Metanephros (tissue), 1 donor: ENCODE data around the gene SLC39A9. TPM values are rescaled to one million over a fixed set of nuclear protein-coding genes. Genes with fewer than 3 reads are reported as not detected.

Experiments used
- total RNA-seq: library from RNA; depleted of rRNA; stranded (reverse); fragments of >200 nt; gene quantifications from one replicate; pipeline ENCODE4 v1.2.3, GENCODE V29; 2014

SLC39A9 gene, protein sequence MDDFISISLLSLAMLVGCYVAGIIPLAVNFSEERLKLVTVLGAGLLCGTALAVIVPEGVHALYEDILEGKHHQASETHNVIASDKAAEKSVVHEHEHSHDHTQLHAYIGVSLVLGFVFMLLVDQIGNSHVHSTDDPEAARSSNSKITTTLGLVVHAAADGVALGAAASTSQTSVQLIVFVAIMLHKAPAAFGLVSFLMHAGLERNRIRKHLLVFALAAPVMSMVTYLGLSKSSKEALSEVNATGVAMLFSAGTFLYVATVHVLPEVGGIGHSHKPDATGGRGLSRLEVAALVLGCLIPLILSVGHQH
- 93.4 TPM for total RNA-seq

DNA sequence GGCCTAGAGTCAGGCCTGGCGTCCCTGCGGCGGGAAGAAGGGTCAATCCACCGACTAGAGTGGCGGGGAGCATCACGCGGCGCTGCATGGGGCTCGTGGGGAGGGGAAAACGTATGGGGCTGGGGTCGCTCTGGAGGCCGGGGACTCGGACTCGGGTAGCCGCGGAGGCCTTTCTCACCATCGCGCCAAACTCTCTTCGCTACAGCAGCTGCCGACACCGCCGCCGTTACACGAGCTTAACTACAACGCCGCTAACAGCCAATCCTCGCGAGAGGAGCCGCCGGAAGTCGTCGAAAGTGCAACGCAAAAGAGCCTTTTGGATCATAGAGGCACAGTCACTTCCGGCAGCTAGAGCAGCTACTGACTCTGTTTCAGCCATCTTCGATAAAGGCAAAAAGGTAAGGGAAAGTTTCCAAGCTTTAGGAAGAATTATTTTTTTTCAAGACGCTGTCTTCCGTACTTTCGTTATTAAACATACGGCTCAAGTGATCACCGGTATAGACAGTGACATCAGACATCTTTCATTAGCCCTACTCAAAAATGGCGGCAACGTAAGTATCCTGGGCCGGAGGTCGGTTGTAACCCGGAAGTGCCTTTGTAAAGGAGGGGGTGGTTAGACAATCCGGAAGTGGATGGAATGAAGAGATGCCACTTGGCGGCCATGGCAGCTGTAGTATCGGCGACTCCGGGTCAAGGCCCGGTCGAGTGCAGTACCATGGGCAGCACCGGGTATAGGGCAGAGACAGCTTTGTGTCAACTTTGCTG lies at the start of gene SLC39A9, which contains the start of gene ERH:
TSS of gene SLC39A9 (plus strand) at position 640 of the 765 bp plus-strand sequence. CDS start 678 bp downstream, outside the sequence.
TSS of gene ERH (minus strand) at position 247 of the 765 bp plus-strand sequence. CDS start at position 181, 66 bp downstream.

DNA sequence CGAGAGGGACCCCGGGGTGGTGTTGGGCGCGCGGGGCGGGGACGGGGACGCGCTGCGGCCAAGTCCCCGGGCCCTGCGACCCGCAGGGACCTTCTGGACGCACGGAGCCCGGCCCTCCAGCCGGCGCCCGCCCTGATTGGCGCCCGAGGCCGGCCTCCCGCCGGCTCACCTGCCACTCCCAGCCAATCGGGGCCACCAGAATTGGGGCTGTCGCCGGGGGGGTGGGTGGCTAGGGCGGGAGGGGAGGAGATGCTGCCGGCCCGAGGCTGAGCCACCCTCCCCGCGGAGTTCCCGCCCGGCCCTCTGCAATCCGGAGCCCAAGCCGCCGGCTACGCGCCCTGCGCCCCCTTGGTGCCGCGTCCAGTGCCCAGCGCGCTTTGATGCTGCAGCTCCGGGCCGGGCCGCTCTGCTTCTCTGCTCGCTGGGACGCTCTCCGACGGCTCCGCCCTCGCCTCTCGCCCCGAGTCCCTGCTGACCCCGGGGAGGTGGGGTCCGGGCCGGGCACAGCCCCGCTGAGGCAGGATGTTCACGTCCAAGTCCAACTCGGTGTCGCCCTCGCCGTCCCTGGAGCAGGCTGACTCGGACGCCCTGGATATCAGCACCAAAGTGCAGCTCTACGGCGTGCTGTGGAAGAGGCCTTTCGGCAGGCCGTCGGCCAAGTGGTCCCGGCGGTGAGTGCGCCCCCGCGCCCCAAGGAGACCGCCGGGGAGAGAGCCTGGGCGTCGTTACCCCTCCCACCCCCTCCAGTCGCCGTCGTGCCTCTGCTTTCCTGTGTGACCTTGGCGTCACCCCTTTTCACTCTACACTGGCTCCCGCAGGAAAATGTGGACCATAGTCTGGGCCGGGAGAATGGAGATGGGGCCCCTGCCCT lies 86.2 kb downstream of the SLC39A9 start, which contains the start of gene PLEKHD1:
TSS of gene PLEKHD1 (plus strand) at position 285 of the 871 bp plus-strand sequence. CDS start at position 523, 238 bp downstream.

Other genes with a start within 250 kb of the SLC39A9 start
- gene DCAF5, start 245.6 kb upstream of the SLC39A9 start, total RNA-seq = 35.3 TPM
- gene EXD2, start 207.2 kb upstream of the SLC39A9 start, total RNA-seq = 20.5 TPM
- 5.8 TPM for gene GALNT16, start 138.5 kb upstream of the SLC39A9 start, total RNA-seq
- 250 TPM for gene ERH, start 393 bp upstream of the SLC39A9 start, total RNA-seq
- gene PLEKHD1, start 86.0 kb downstream of the SLC39A9 start, total RNA-seq = 4.3 TPM
- not detected for gene CCDC177, start 176.2 kb downstream of the SLC39A9 start, total RNA-seq
- gene SUSD6, start 212.9 kb downstream of the SLC39A9 start, total RNA-seq = 28.0 TPM